ENCODE measurements around the gene L3MBTL3.

GRCh38 chr6:130150906-130151305, 132.5 kb downstream of the L3MBTL3 start:
- no peak for TF ChIP-seq POLR2AphosphoS5 (IDR thresholded peaks at IDR 0.05; ENCODE audit: low read depth)
- TF ChIP-seq CTCF (conservative IDR thresholded peaks at IDR 0.05; ENCODE audit: low read depth in 2 of 2) = no peak
- TF ChIP-seq CREB1 (CRISPR knock-in tag; IDR thresholded peaks at IDR 0.05; ENCODE audit: low read depth) = no peak
- no peak for TF ChIP-seq EZH2 (IDR thresholded peaks at IDR 0.05; ENCODE audit: low read depth, unreplicated experiment)
- TF ChIP-seq REST (IDR thresholded peaks at IDR 0.05; ENCODE audit: unreplicated experiment) = no peak
- no peak for TF ChIP-seq NANOG (IDR thresholded peaks at IDR 0.05; ENCODE audit: borderline replicate concordance)
- no peak for TF ChIP-seq ZNF331 (CRISPR knock-in tag; IDR thresholded peaks at IDR 0.05; ENCODE audit: low read depth)

Data from GM23338 (cell line).